DOHH2 (cell line): Measurements from ENCODE around the gene MRPS31.

ENCODE experiments used
- H3F3A ChIP-seq: fragments of 200-600 bp; sonication (generic), shearing (Covaris generic); 2 replicates; pipeline ENCODE4 v1.6.0; 2016; ENCODE audit warnings: antibody characterized with exemption, mild to moderate bottlenecking; ENCODE audit not compliant: control insufficient read depth, insufficient read depth
- H3K27ac ChIP-seq: fragments of 200-600 bp; sonication (generic); 2 replicates; pipeline ENCODE4 v1.5.1; 2014; ENCODE audit warnings: low read depth, mild to moderate bottlenecking, low read length, moderate library complexity
- H3K27me3 ChIP-seq: fragments of 200-600 bp; sonication (generic); 2 replicates; pipeline ENCODE4 v1.6.1; 2014; ENCODE audit warnings: mild to moderate bottlenecking, low read length, mixed read lengths; ENCODE audit not compliant: control insufficient read depth
- H3K36me3 ChIP-seq: fragments of 200-600 bp; sonication (generic); 2 replicates; pipeline ENCODE4 v1.6.1; 2014; ENCODE audit warnings: mild to moderate bottlenecking, low read length, moderate library complexity, mixed read lengths; ENCODE audit not compliant: control insufficient read depth
- H3K4me1 ChIP-seq: fragments of 200-600 bp; sonication (generic); 2 replicates; pipeline ENCODE4 v1.6.1; 2014; ENCODE audit warnings: mild to moderate bottlenecking, low read length, mixed read lengths; ENCODE audit not compliant: control insufficient read depth
- H3K4me2 ChIP-seq: fragments of 200-600 bp; sonication (generic); 2 replicates; pipeline ENCODE4 v1.6.0; 2014; ENCODE audit warnings: mild to moderate bottlenecking, low read length, moderate library complexity
- H3K4me3 ChIP-seq: fragments of 200-600 bp; sonication (generic); 2 replicates; pipeline ENCODE4 v1.5.1; 2014; ENCODE audit warnings: mild to moderate bottlenecking, low read length, mixed read lengths
- H3K79me2 ChIP-seq: fragments of 200-600 bp; sonication (generic); 2 replicates; pipeline ENCODE4 v1.6.1; 2014; ENCODE audit warnings: mild to moderate bottlenecking, low read length, mixed read lengths; ENCODE audit not compliant: control insufficient read depth
- H3K9me2 ChIP-seq: fragments of 200-600 bp; sonication (generic); replicated peaks from 2 replicates; pipeline ENCODE4 v1.6.1; 2014; ENCODE audit warnings: mild to moderate bottlenecking, low read length, mixed read lengths; ENCODE audit not compliant: control insufficient read depth
- H3K9me3 ChIP-seq: fragments of 200-600 bp; sonication (generic); 2 replicates; pipeline ENCODE4 v1.6.1; 2014; ENCODE audit warnings: antibody characterized with exemption, low read length, mixed read lengths; ENCODE audit not compliant: control insufficient read depth, insufficient read depth
- H4K20me1 ChIP-seq: fragments of 200-600 bp; sonication (generic); 2 replicates; pipeline ENCODE4 v1.6.0; 2014; ENCODE audit warnings: low read depth, mild to moderate bottlenecking, antibody characterized with exemption, low read length, moderate library complexity; ENCODE audit not compliant: control insufficient read depth, insufficient read depth
- EZH2phosphoT487 ChIP-seq: fragments of 200-600 bp; sonication (generic); IDR thresholded peaks from 2 replicates; pipeline ENCODE4 v1.6.1; 2017; ENCODE audit warnings: borderline replicate concordance, mild to moderate bottlenecking, antibody characterized with exemption, low read length, moderate library complexity, mixed read lengths
- TF ChIP-seq, protein P1 (sequence below): fragments of 200-600 bp; sonication (generic); IDR thresholded peaks from one replicate; pipeline ENCODE4 v1.5.1; 2014; ENCODE audit warnings: antibody characterized with exemption, mild to moderate bottlenecking, low read depth, low read length; ENCODE audit not compliant: poor library complexity, severe bottlenecking

MRPS31 gene

DNA sequence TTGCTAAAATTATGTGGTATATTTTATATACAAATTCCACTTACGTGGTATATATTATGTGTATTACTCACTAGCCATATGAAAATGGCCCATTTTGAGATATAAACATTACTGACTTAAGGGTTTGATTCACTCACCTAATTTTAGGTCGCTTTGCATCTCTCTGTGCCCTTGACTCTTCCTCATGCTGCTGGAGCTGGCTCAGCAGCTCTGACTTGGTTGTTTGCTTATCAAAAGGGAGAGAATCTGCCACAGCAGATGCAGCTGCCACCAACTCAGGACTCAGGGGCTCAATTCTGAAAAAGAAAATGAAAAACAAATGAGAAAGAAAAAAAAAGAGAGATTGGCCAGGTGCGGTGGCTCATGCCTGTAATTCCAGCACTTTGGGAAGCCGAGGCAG is 12.2 kb downstream of the MRPS31 start:
- Histone ChIP-seq H3K27ac (peak overlapping the region; percentile 86), H3K4me3 (peak overlapping the region; percentile 48), H3K27me3 (no peaks in the 10 kb centered on the region), H3K4me2 (peak overlapping the region; percentile 38), H3F3A (peaks cover 17% of the 10 kb centered on the region), H3K36me3 (peaks cover 62% of the 10 kb centered on the region), H3K79me2 (peaks cover 55% of the 10 kb centered on the region), H4K20me1 (no peaks in the 10 kb centered on the region), H3K9me2 (no peaks in the 10 kb centered on the region), H3K4me1 (peaks cover 83% of the 10 kb centered on the region), H3K9me3 (no peaks in the 10 kb centered on the region)
- TF ChIP-seq, protein P1, sequence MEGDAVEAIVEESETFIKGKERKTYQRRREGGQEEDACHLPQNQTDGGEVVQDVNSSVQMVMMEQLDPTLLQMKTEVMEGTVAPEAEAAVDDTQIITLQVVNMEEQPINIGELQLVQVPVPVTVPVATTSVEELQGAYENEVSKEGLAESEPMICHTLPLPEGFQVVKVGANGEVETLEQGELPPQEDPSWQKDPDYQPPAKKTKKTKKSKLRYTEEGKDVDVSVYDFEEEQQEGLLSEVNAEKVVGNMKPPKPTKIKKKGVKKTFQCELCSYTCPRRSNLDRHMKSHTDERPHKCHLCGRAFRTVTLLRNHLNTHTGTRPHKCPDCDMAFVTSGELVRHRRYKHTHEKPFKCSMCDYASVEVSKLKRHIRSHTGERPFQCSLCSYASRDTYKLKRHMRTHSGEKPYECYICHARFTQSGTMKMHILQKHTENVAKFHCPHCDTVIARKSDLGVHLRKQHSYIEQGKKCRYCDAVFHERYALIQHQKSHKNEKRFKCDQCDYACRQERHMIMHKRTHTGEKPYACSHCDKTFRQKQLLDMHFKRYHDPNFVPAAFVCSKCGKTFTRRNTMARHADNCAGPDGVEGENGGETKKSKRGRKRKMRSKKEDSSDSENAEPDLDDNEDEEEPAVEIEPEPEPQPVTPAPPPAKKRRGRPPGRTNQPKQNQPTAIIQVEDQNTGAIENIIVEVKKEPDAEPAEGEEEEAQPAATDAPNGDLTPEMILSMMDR, result no peak
- no peak for TF ChIP-seq EZH2phosphoT487

GRCh38 chr13:40756042-40756441 is 14.9 kb downstream of the MRPS31 start:
- Histone ChIP-seq H3K79me2 (peaks cover 32% of the 10 kb centered on the region), H3K4me1 (peaks cover 60% of the 10 kb centered on the region), H3F3A (peaks cover 27% of the 10 kb centered on the region), H3K4me3 (peak overlapping the region; percentile 39), H3K9me3 (no peaks in the 10 kb centered on the region), H3K36me3 (peaks cover 73% of the 10 kb centered on the region), H3K9me2 (no peaks in the 10 kb centered on the region), H3K27ac (peak overlapping the region; percentile 75), H4K20me1 (no peaks in the 10 kb centered on the region), H3K4me2 (peak overlapping the region; percentile 55), H3K27me3 (no peaks in the 10 kb centered on the region)
- TF ChIP-seq, protein P1, result no peak
- no peak for TF ChIP-seq EZH2phosphoT487

- peak overlapping the region; percentile 45 for H3K4me2 ChIP-seq
- H3K27ac ChIP-seq, result peak overlapping the region; percentile 21; the same call in 1 of the 2 replicates
- peaks cover 29% of the 10 kb centered on the region for H3F3A ChIP-seq
- H3K4me1 ChIP-seq, result peaks cover 54% of the 10 kb centered on the region
- no peaks in the 10 kb centered on the region for H3K9me2 ChIP-seq
- no peaks in the 10 kb centered on the region for H4K20me1 ChIP-seq
- H3K4me3 ChIP-seq, result peak overlapping the region; percentile 24; the same call in 1 of the 2 replicates
- no peaks in the 10 kb centered on the region for H3K9me3 ChIP-seq
- H3K36me3 ChIP-seq, result peaks cover 71% of the 10 kb centered on the region
- TF ChIP-seq, protein P1, result no peak
- no peak for TF ChIP-seq EZH2phosphoT487
- H3K27me3 ChIP-seq, result no peaks in the 10 kb centered on the region
- H3K79me2 ChIP-seq, result peaks cover 26% of the 10 kb centered on the region
Observed at GRCh38 chr13:40755082-40755700, 15.8 kb downstream of the MRPS31 start.
